ENCODE data around the gene ESRRA.

The ESRRA gene

DNA sequence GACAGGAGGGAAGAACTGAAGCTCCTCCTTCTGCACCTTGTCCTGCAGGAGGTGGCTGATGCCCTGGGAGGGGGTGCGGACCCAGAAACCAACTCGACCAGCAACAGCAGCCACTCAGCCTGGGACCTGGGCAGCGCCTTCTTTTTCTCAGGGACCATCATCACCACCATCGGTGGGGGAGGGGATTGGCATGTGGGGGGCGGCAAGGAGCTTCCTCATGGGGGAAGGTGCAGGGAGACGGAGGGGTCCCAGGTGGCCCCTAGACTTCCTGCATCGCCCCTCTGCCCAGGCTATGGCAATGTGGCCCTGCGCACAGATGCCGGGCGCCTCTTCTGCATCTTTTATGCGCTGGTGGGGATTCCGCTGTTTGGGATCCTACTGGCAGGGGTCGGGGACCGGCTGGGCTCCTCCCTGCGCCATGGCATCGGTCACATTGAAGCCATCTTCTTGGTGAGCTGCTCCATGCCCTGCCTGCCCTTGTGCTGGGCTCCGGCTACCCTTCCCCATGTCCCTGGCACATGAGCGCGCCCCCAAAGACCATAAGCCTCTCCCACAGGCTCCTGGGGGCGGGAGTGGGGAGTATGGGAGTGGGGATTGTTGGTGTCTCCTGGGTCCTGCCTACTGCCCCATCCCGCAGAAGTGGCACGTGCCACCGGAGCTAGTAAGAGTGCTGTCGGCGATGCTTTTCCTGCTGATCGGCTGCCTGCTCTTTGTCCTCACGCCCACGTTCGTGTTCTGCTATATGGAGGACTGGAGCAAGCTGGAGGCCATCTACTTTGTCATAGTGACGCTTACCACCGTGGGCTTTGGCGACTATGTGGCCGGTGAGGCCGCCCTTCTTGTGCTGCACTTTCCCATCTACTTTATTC, 8.3 kb upstream of the ESRRA start:
- TF ChIP-seq, protein P1, sequence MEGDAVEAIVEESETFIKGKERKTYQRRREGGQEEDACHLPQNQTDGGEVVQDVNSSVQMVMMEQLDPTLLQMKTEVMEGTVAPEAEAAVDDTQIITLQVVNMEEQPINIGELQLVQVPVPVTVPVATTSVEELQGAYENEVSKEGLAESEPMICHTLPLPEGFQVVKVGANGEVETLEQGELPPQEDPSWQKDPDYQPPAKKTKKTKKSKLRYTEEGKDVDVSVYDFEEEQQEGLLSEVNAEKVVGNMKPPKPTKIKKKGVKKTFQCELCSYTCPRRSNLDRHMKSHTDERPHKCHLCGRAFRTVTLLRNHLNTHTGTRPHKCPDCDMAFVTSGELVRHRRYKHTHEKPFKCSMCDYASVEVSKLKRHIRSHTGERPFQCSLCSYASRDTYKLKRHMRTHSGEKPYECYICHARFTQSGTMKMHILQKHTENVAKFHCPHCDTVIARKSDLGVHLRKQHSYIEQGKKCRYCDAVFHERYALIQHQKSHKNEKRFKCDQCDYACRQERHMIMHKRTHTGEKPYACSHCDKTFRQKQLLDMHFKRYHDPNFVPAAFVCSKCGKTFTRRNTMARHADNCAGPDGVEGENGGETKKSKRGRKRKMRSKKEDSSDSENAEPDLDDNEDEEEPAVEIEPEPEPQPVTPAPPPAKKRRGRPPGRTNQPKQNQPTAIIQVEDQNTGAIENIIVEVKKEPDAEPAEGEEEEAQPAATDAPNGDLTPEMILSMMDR (IDR thresholded peaks at IDR 0.05; ENCODE audit: control extremely low read depth, extremely low read depth, low read depth, missing control alignments) = no peak
- DNase-seq (ENCODE audit: extremely low spot score) = no peak
- ChIA-PET CTCF (interaction anchor here (0.9 to 1.8 kb wide), 3 partner anchors 9 to 92 kb away, joined by 3 to 5 read pairs (median 3); partner anchors contain the start of gene PLCB3), POLR2A (no interaction called here)

DNA sequence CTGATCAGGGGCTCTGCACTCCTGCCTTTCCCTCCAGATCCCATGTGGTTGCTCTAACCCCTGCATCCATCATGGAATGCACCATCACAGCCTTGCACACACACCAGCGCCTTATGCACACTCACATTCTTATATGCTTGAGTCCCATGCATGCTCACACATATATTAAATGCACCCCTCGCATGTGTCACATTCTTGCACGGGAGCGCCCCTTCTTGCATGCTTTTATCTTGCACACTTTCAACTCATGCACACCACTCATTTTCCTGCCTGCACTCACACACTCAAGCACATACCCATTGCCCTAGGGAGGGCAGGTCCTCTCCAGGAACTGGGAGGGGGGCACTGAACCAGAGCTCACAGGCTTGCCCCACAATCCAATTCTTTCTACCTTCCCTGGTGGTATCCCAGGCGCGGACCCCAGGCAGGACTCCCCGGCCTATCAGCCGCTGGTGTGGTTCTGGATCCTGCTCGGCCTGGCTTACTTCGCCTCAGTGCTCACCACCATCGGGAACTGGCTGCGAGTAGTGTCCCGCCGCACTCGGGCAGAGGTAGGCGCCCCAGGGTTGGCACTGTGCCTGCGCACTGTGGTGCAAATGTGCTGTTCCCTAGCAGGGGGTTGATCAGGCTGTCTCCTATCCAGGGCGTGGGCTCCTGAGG, 7.5 kb upstream of the ESRRA start:
- CTCF ChIA-PET = interaction anchor here (1.2 to 1.8 kb wide), 2 partner anchors 10 to 93 kb away, joined by 3 to 5 read pairs; no protein-coding TSS in a partner anchor
- POLR2A ChIA-PET = no interaction called here

DNA sequence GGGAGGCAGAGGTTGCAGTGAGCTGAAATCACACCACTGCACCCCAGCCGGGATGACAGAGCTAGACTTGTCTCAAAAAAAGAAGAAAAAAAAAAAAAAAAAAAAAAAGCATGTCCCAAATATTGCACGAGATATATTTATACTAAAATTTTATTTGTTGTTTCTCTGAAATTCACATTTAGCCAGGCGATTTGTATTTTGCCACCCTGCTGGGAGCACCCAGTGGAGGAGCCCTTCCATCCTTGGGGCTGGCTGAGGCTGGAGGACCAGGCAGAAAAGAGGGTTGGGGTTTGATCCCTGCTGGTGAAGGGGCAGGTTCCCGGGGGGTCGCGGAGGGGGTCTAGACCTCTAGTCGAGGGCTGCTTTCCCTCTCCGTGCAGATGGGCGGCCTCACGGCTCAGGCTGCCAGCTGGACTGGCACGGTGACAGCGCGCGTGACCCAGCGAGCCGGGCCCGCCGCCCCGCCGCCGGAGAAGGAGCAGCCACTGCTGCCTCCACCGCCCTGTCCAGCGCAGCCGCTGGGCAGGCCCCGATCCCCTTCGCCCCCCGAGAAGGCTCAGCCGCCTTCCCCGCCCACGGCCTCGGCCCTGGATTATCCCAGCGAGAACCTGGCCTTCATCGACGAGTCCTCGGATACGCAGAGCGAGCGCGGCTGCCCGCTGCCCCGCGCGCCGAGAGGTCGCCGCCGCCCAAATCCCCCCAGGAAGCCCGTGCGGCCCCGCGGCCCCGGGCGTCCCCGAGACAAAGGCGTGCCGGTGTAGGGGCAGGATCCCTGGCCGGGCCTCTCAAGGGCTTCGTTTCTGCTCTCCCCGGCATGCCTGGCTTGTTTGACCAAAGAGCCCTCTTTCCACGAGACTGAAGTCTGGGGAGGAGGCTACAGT, 6.1 kb upstream of the ESRRA start:
- TF ChIP-seq, protein P1 (IDR thresholded peaks at IDR 0.05; ENCODE audit: control extremely low read depth, extremely low read depth, low read depth, missing control alignments) = no peak
- ChIA-PET CTCF (interaction anchor here (1.8 kb wide), 1 partner anchor 95 kb away, joined by 5 read pairs; no protein-coding TSS in a partner anchor), POLR2A (no interaction called here)
- no peak for DNase-seq (ENCODE audit: extremely low spot score)

More for the DNA sequence above, 7.5 kb upstream of the ESRRA start:
- DNase-seq (ENCODE audit: extremely low spot score) = no peak
- TF ChIP-seq, protein P1 (IDR thresholded peaks at IDR 0.05; ENCODE audit: control extremely low read depth, extremely low read depth, low read depth, missing control alignments) = no peak

DNA sequence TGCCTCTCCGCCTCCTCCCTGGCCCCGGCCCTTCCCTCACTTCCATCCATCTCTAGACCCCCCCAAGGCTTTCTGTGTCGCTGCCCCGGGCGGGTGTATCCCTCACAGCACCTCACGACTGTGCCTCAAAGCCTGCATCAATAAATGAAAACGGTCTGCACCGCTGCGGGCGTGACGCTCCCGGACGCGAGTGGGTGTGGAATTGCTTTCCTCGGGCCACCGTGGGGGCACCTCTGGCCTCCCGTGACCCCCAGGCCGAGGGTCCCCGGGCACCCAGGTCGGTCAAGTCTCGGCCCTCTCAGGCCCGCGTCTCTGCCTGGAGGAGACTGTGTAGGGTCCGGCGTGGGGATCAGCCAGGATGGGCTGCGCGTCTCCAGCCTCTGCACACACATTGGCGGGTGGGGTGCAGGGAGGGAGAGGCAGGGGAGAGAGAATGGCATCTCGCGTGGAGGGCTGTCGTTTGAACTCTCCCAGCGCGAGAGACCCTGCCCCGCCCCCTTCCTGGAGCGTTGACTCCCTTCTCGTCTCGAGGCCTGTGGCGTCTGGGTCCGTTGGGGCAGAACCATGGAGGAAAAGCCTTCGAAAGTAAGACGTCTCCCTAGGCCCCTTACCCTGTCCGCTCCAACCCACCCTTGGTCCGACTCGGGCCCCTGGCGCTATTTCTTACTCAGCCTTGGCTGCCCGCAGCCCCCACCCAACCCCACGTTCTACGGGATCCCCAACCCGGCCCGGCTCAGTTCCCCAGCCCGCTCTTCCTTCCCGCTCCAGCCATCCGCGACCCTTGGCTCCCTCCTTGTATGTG, 5.3 kb upstream of the ESRRA start, which contains the start of gene CATSPERZ:
Gene CATSPERZ (plus strand): TSS at position 512 of the 802 bp plus-strand sequence. CDS start 53 bp downstream, at position 565.
- no peak for DNase-seq (ENCODE audit: extremely low spot score)
- TF ChIP-seq, protein P1 (IDR thresholded peaks at IDR 0.05; ENCODE audit: control extremely low read depth, extremely low read depth, low read depth, missing control alignments) = no peak
- ChIA-PET CTCF (interaction anchor here (0.7 to 5.8 kb wide), 29 partner anchors 10 to 360 kb away, joined by 3 to 219 read pairs (median 6); partner anchors contain the start of genes BAD, CCDC88B, FERMT3 and GPR137), POLR2A (interaction anchor here (1.2 kb wide), 1 partner anchor 28 kb away, joined by 3 read pairs; no protein-coding TSS in a partner anchor)

DNA sequence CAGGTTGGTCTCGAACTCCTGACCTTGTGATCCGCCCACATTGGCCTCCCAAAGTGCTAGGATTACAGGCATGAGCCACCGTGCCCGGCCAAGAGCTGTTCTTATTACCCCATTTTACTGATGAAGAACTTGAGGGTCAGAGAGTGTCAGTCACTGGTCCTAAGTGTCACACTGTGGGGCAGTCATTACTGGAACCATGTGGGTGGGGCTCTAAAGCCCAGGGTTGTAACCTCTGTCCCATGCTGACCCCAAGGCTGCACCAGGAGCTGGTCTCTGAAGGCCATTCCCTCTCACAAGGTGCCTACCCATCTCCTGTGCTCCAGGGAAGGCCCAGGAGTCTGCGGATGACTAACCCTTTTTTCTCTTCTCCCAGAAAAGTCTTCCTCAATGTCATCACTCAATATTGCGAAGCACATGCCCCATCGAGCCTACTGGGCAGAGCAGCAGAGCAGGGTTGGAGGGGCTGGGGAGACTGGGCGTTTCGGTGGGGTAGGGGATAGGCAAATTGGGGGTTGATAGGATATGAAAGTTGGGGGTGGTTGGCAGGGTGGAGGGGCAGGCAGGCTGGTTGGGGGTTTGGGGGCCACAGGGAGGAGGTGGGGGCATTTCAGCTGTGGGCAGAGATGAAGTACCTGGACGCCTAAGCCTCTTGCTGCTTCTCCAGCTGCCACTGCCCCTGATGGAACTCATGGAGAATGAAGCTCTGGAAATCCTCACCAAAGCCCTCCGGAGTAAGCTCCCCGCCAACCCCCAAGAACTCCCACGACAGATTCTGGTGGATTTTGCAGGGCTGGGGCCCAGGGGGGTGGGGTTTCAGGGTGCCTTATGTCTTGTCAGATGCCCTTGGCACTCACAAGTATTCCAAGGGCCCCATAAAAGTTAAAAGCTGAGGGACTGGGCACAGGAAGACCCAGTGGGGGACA, 2.0 kb upstream of the ESRRA start:
- ChIA-PET CTCF (interaction anchor here (1.1 to 5.8 kb wide), 26 partner anchors 10 to 302 kb away, joined by 3 to 219 read pairs (median 10); partner anchors contain the start of genes BAD, FERMT3, GPR137 and KCNK4), POLR2A (interaction anchor here (0.6 to 2.0 kb wide), 5 partner anchors 9 to 739 kb away, joined by 6 to 18 read pairs (median 8); partner anchors contain the start of genes FERMT3, PRDX5 and TRMT112)
- DNase-seq (ENCODE audit: extremely low spot score) = no peak
- TF ChIP-seq, protein P1 (IDR thresholded peaks at IDR 0.05; ENCODE audit: control extremely low read depth, extremely low read depth, low read depth, missing control alignments) = no peak
